OCI-LY7 (cell line): Measurements from ENCODE around the gene TUBGCP6. TPM values are rescaled to one million over a fixed set of nuclear protein-coding genes. Genes with fewer than 3 reads are reported as not detected.

Experiments
- BruUV-seq: library from RNA; stranded (reverse); fragments of 400-500 nt; replicated peaks from 2 replicates; lab custom pipeline; 2021; lab: Mats Ljungman, UMichigan
- CTCF ChIA-PET: fragments of 300-600 bp; sonication (Branson Sonifier 250); formaldehyde crosslinking; loops from one replicate; lab custom pipeline; 2022; ENCODE audit warnings: antibody characterized with exemption; ENCODE audit not compliant: unreplicated experiment; lab: Charles Lee
- POLR2A ChIA-PET: fragments of 300-600 bp; sonication (Branson Sonifier 250); formaldehyde crosslinking; loops from one replicate; lab custom pipeline; 2022; ENCODE audit warnings: antibody characterized with exemption; lab: Charles Lee
- DNase-seq: peaks from one replicate; pipeline ENCODE4 v3.0.0-alpha.2; 2015; ENCODE audit warnings: low spot score
- H2AFZ ChIP-seq: fragments of 200-600 bp; sonication (generic), shearing (Covaris generic); 2 replicates; pipeline ENCODE4 v1.6.1; 2014; ENCODE audit warnings: mild to moderate bottlenecking, antibody characterized with exemption, low read length, moderate library complexity
- H3K27ac ChIP-seq: fragments of 200-600 bp; sonication (generic); 2 replicates; pipeline ENCODE4 v1.5.1; 2014; ENCODE audit warnings: mixed run types, low read depth, mild to moderate bottlenecking, moderate library complexity, low read length, inconsistent platforms; ENCODE audit not compliant: poor library complexity, severe bottlenecking
- H3K36me3 ChIP-seq: fragments of 200-600 bp; sonication (generic); 2 replicates; pipeline ENCODE4 v1.6.1; 2014; ENCODE audit warnings: mild to moderate bottlenecking, antibody characterized with exemption, low read length, moderate library complexity, mixed read lengths; ENCODE audit not compliant: insufficient read depth
- H3K4me1 ChIP-seq: fragments of 200-600 bp; sonication (generic); 2 replicates; pipeline ENCODE4 v1.5.1; 2014; ENCODE audit warnings: mild to moderate bottlenecking, low read length; ENCODE audit not compliant: insufficient read depth, poor library complexity, severe bottlenecking
- H3K4me2 ChIP-seq: fragments of 200-600 bp; sonication (generic); 2 replicates; pipeline ENCODE4 v1.6.1; 2014; ENCODE audit warnings: mild to moderate bottlenecking, low read length
- H3K4me3 ChIP-seq: fragments of 200-600 bp; sonication (generic); 2 replicates; pipeline ENCODE4 v1.5.1; 2014; ENCODE audit warnings: mild to moderate bottlenecking, low read depth, low read length; ENCODE audit not compliant: poor library complexity, severe bottlenecking
- H3K79me2 ChIP-seq: fragments of 200-600 bp; sonication (generic); 2 replicates; pipeline ENCODE4 v1.6.1; 2016; ENCODE audit warnings: low read depth, mild to moderate bottlenecking, low read length, moderate library complexity, mixed read lengths; ENCODE audit not compliant: insufficient read depth
- H3K9me2 ChIP-seq: fragments of 200-600 bp; sonication (generic); 2 replicates; pipeline ENCODE4 v1.6.1; 2016; ENCODE audit warnings: mild to moderate bottlenecking, low read length, mixed read lengths; ENCODE audit not compliant: insufficient read depth
- H3K9me3 ChIP-seq: fragments of 200-600 bp; sonication (generic); 2 replicates; pipeline ENCODE4 v1.6.1; 2014; ENCODE audit warnings: mild to moderate bottlenecking, mixed run types, low read length, mixed read lengths
- H4K20me1 ChIP-seq: fragments of 200-600 bp; sonication (generic); 2 replicates; pipeline ENCODE4 v1.6.1; 2014; ENCODE audit warnings: mild to moderate bottlenecking, antibody characterized with exemption, low read length, moderate library complexity, mixed read lengths; ENCODE audit not compliant: insufficient read depth
- EZH2phosphoT487 ChIP-seq: fragments of 200-600 bp; sonication (generic); IDR thresholded peaks from 2 replicates; pipeline ENCODE4 v1.6.1; 2018; ENCODE audit warnings: low read depth, borderline replicate concordance, mild to moderate bottlenecking, mixed run types, antibody characterized with exemption, low read length, moderate library complexity, mixed read lengths
- intact Hi-C: fragments of 100-400 bp; cut with micrococcal nuclease; formaldehyde crosslinking; loops from one replicate; pipeline ENCODE4 v1.10.0; 2022; ENCODE audit not compliant: unreplicated experiment
- total RNA-seq, 2 experiments: library from RNA; depleted of rRNA in 1 of 2; stranded (reverse); fragments of >200 nt in 1 of 2; shearing (Covaris generic) in 1 of 2; gene quantifications; 2 replicates each; pipeline ENCODE4 v1.2.3, GENCODE V29; 2014 to 2022
- TF ChIP-seq, protein P1 (sequence below): fragments of 200-600 bp; sonication (generic); conservative IDR thresholded peaks from 2 replicates; pipeline ENCODE4 v1.5.1; 2014; ENCODE audit warnings: mild to moderate bottlenecking, antibody characterized with exemption, low read length, moderate library complexity, mixed read lengths

The TUBGCP6 gene
- total RNA-seq, 2 experiments from 2014 or later: 57.7 to 63.2 TPM

DNA sequence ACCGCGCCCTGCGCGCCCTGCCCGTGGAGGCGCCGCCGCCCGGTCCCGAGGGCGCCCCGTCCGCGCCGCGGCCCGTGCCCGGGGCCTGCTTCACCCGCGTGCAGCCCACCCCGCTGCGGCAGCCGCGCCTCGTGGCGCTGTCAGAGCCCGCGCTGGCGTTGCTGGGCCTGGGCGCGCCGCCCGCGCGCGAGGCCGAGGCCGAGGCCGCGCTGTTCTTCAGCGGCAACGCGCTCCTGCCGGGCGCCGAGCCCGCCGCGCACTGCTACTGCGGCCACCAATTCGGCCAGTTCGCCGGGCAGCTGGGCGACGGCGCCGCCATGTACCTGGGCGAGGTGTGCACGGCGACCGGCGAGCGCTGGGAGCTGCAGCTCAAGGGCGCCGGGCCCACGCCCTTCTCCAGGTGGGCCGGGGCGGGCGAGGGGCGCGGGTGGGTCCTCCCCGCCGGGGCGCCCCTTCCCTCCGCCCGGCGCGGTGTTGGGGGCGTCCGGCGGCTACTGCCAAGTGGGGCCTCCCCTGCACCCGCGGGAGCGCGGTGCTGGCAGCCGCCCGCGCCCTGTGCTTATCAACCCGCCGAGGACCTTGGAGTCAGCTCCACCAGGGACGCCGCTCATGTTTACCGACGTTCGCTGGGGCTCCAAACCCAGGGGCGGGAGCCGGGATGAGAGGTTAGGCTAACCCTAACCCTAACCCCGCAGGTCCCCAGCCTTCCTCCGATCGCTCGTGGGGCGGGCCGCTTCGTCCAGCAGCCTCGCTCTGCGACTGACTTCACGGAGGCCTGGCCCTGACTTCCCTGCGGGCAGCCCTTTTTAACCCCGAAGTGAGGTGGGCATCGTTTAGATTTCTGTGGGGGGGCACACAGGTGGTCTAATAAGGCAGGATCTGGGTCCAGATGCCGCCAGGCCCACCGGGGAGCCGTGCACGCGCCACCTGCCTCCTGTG lies 43.4 kb downstream of the TUBGCP6 start:
- CTCF ChIA-PET: no interaction called here
- DNase-seq: peak; percentile 35
- H2AFZ ChIP-seq: no peak overlapping the region

DNA sequence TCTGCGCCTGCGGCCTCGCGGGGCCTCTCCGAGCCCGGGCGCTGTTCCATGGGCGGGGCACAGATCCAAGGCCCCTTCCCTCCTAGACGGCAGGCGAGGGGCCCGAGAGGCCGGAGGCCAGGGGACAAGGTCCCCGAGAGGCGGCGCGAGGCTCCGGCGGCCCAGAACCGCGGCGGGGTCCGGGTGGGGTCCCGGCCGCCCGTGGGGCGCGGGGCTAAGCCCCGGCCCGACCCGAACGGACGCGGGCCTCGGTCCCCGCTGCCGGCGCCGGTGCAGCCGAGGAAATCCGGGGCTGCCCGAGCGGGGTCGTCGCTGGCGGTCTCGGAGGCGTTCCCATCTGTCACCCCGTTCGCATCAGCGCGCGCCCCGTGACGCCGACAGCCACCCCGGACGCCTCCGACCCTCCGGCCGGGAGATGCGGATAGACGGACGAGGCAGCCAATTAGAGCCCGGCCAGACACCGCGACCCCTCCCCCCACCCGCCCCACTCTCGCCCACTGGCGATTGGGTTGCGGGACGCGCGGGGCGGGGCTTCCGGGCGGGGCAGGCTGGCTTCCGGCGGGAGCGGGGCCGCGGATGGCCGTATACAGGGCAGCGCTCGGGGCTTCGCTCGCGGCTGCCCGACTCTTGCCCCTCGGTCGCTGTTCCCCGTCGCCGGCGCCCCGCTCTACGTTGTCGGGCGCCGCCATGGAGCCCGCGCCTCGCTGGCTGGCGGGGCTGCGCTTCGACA lies 44.2 kb downstream of the TUBGCP6 start, which contains the start of gene SELENOO:
SELENOO (plus strand) TSS at position 551 of the 730 bp plus-strand sequence; CDS start at position 577, 26 bp downstream.
- Histone ChIP-seq H3K4me3 (peak within 1 kb of the TSS; percentile 98), H3K27ac (peak within 1 kb of the TSS; percentile 39), H2AFZ (no peak within 1 kb of the TSS), H3K4me2 (peak within 1 kb of the TSS; percentile 100), H3K79me2 (peaks cover 32% of the 10 kb centered on the region), H3K4me1 (peaks cover 17% of the 10 kb centered on the region), H3K9me3 (peaks cover 8% of the 10 kb centered on the region; the same call in 1 of the 2 replicates), H4K20me1 (0 out of 2 replicates have a peak, but pooled peaks cover 8% of the 10 kb centered on the region), H3K9me2 (no peaks in the 10 kb centered on the region), H3K36me3 (peaks cover 52% of the 10 kb centered on the region)
- no TSS peak for BruUV-seq
- intact Hi-C loops: loop anchor here (2.0 kb wide), 1 partner anchor 52 kb away; no protein-coding TSS in a partner anchor
- POLR2A ChIA-PET: no interaction called here
- no peak for TF ChIP-seq EZH2phosphoT487
- TF ChIP-seq, protein P1, sequence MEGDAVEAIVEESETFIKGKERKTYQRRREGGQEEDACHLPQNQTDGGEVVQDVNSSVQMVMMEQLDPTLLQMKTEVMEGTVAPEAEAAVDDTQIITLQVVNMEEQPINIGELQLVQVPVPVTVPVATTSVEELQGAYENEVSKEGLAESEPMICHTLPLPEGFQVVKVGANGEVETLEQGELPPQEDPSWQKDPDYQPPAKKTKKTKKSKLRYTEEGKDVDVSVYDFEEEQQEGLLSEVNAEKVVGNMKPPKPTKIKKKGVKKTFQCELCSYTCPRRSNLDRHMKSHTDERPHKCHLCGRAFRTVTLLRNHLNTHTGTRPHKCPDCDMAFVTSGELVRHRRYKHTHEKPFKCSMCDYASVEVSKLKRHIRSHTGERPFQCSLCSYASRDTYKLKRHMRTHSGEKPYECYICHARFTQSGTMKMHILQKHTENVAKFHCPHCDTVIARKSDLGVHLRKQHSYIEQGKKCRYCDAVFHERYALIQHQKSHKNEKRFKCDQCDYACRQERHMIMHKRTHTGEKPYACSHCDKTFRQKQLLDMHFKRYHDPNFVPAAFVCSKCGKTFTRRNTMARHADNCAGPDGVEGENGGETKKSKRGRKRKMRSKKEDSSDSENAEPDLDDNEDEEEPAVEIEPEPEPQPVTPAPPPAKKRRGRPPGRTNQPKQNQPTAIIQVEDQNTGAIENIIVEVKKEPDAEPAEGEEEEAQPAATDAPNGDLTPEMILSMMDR: no peak
- CTCF ChIA-PET: no interaction called here
- peak; percentile 90 for DNase-seq

More for the DNA sequence above, 43.4 kb downstream of the TUBGCP6 start:
- POLR2A ChIA-PET: no interaction called here
- Histone ChIP-seq H3K4me3 (peak overlapping the region; percentile 98), H3K36me3 (peaks cover 51% of the 10 kb centered on the region), H3K27ac (peak overlapping the region; percentile 39), H3K9me2 (no peaks in the 10 kb centered on the region), H3K4me2 (peak overlapping the region; percentile 100), H3K4me1 (peaks cover 17% of the 10 kb centered on the region), H3K9me3 (peaks cover 8% of the 10 kb centered on the region; the same call in 1 of the 2 replicates), H3K79me2 (peaks cover 32% of the 10 kb centered on the region), H4K20me1 (0 out of 2 replicates have a peak, but pooled peaks cover 8% of the 10 kb centered on the region)
- intact Hi-C loops: loop anchor here (2.0 kb wide), 1 partner anchor 53 kb away; no protein-coding TSS in a partner anchor
- TF ChIP-seq EZH2phosphoT487: no peak
- TF ChIP-seq, protein P1: no peak; the same call in 1 of the 2 replicates
- no TSS peak for BruUV-seq
